HG03039 (cell line): Measurements from ENCODE around the gene PCSK6.
"Not testable (repeated sequence)": the region's sequence is repeated elsewhere in the genome, so short reads cannot be mapped to it uniquely, and the experiment has no call there.

Experiments used
- ATAC-seq: cut with Tn5 transposase; IDR thresholded peaks from one replicate; pipeline ENCODE4 v1.9.1; 2021; ENCODE audit warnings: mild to moderate bottlenecking, moderate library complexity; ENCODE audit not compliant: unreplicated experiment

PCSK6 gene

GRCh38 chr15:101434032-101434920 lies 55.2 kb downstream of the PCSK6 start:
- no peak for ATAC-seq

- ATAC-seq: no peak
These were observed 56.1 kb downstream of the PCSK6 start for GRCh38 chr15:101433396-101433795.

- no peak for ATAC-seq
These were observed 56.5 kb downstream of the PCSK6 start for GRCh38 chr15:101432982-101433381.

GRCh38 chr15:101431748-101432147 lies 57.8 kb downstream of the PCSK6 start:
- no peak for ATAC-seq

GRCh38 chr15:101431301-101431700 lies 58.2 kb downstream of the PCSK6 start:
- ATAC-seq: no peak

- ATAC-seq: no peak
These were observed 59.9 kb downstream of the PCSK6 start for GRCh38 chr15:101429646-101430045.

GRCh38 chr15:101429191-101429590 lies 60.3 kb downstream of the PCSK6 start:
- no peak for ATAC-seq

- no peak for ATAC-seq
These were observed 60.7 kb downstream of the PCSK6 start for GRCh38 chr15:101428758-101429157.

GRCh38 chr15:101427606-101428487 lies 61.7 kb downstream of the PCSK6 start:
- no peak for ATAC-seq

GRCh38 chr15:101426761-101427333 lies 62.7 kb downstream of the PCSK6 start:
- no peak for ATAC-seq

- ATAC-seq: no peak
These were observed 63.6 kb downstream of the PCSK6 start for GRCh38 chr15:101425787-101426365.

GRCh38 chr15:101424984-101425383 lies 64.5 kb downstream of the PCSK6 start:
- ATAC-seq: no peak

GRCh38 chr15:101420232-101420631 lies 69.3 kb downstream of the PCSK6 start:
- no peak for ATAC-seq

- ATAC-seq: not testable (repeated sequence)
These were observed 73.0 kb downstream of the PCSK6 start for GRCh38 chr15:101416475-101416874.

- ATAC-seq: no peak
These were observed 76.3 kb downstream of the PCSK6 start for GRCh38 chr15:101413239-101413638.

GRCh38 chr15:101411581-101411980 lies 77.9 kb downstream of the PCSK6 start:
- ATAC-seq: no peak

GRCh38 chr15:101411085-101411484 lies 78.4 kb downstream of the PCSK6 start:
- ATAC-seq: no peak

- no peak for ATAC-seq
These were observed 78.9 kb downstream of the PCSK6 start for GRCh38 chr15:101410612-101411011.

GRCh38 chr15:101409621-101410020 lies 79.9 kb downstream of the PCSK6 start:
- no peak for ATAC-seq

- no peak for ATAC-seq
These were observed 81.3 kb downstream of the PCSK6 start for GRCh38 chr15:101407966-101408775.
